ENCODE measurements around the gene GRIN3A.
"Not testable (repeated sequence)": the region's sequence is repeated elsewhere in the genome, so short reads cannot be mapped to it uniquely, and the experiment has no call there.

GRIN3A gene

GRCh38 chr9:101629636-101630035, 108.8 kb downstream of the GRIN3A start:
- no peak for DNase-seq

GRCh38 chr9:101628173-101628572, 110.3 kb downstream of the GRIN3A start:
- DNase-seq, result no peak

- DNase-seq, result no peak
Measured at GRCh38 chr9:101626295-101626694, 112.2 kb downstream of the GRIN3A start.

- DNase-seq, result no peak
Measured at GRCh38 chr9:101625876-101626275, 112.6 kb downstream of the GRIN3A start.

GRCh38 chr9:101620452-101620851, 118.0 kb downstream of the GRIN3A start:
- no peak for DNase-seq

GRCh38 chr9:101618698-101619097, 119.7 kb downstream of the GRIN3A start:
- no peak for DNase-seq

GRCh38 chr9:101605547-101605946, 132.9 kb downstream of the GRIN3A start:
- DNase-seq, result no peak

GRCh38 chr9:101604296-101604695, 134.2 kb downstream of the GRIN3A start:
- no peak for DNase-seq

- no peak for DNase-seq
Measured at GRCh38 chr9:101601904-101602765, 136.3 kb downstream of the GRIN3A start.

GRCh38 chr9:101594796-101595195, 143.7 kb downstream of the GRIN3A start, which contains the start of gene PPP3R2:
TSS of gene PPP3R2 (minus strand) at chr9:101594969. CDS start at chr9:101594921, 48 bp downstream.
- DNase-seq, result no peak

- no peak for DNase-seq
Measured at GRCh38 chr9:101593345-101593744, 145.1 kb downstream of the GRIN3A start.

- no peak for DNase-seq
Measured at GRCh38 chr9:101592788-101593187, 145.7 kb downstream of the GRIN3A start.

GRCh38 chr9:101591787-101592446, 146.5 kb downstream of the GRIN3A start:
- DNase-seq, result no peak

GRCh38 chr9:101590901-101591300, 147.5 kb downstream of the GRIN3A start:
- DNase-seq, result no peak

GRCh38 chr9:101590074-101590473, 148.4 kb downstream of the GRIN3A start:
- DNase-seq, result not testable (repeated sequence)

- no peak for DNase-seq
Measured at GRCh38 chr9:101587332-101588043, 151.0 kb downstream of the GRIN3A start.

- no peak for DNase-seq
Measured at GRCh38 chr9:101586651-101587050, 151.8 kb downstream of the GRIN3A start.

- DNase-seq, result no peak
Measured at GRCh38 chr9:101585740-101586139, 152.7 kb downstream of the GRIN3A start.

- no peak for DNase-seq
Measured at GRCh38 chr9:101582553-101582952, 155.9 kb downstream of the GRIN3A start.

GRCh38 chr9:101579711-101580545, 158.5 kb downstream of the GRIN3A start:
- no peak for DNase-seq

GRCh38 chr9:101578378-101578777, 160.1 kb downstream of the GRIN3A start:
- DNase-seq, result no peak

GRCh38 chr9:101574731-101575333, 163.6 kb downstream of the GRIN3A start:
- no peak for DNase-seq
